ENCODE results near the gene MEX3D. TPM values are rescaled to one million over a fixed set of nuclear protein-coding genes. Genes with fewer than 3 reads are reported as not detected.
A peak's percentile ranks its signal among the peaks of the same experiment; 100 is the strongest.

MEX3D gene
- total RNA-seq, 1 donor from 2014 or later: 27.1 TPM

GRCh38 chr19:1576242-1577089, 8.3 kb upstream of the MEX3D start:
- no peak for DNase-seq (ENCODE audit: low spot score)
- intact Hi-C loops (cut with DNase I): no loop called here
- no peak for ATAC-seq

DNA sequence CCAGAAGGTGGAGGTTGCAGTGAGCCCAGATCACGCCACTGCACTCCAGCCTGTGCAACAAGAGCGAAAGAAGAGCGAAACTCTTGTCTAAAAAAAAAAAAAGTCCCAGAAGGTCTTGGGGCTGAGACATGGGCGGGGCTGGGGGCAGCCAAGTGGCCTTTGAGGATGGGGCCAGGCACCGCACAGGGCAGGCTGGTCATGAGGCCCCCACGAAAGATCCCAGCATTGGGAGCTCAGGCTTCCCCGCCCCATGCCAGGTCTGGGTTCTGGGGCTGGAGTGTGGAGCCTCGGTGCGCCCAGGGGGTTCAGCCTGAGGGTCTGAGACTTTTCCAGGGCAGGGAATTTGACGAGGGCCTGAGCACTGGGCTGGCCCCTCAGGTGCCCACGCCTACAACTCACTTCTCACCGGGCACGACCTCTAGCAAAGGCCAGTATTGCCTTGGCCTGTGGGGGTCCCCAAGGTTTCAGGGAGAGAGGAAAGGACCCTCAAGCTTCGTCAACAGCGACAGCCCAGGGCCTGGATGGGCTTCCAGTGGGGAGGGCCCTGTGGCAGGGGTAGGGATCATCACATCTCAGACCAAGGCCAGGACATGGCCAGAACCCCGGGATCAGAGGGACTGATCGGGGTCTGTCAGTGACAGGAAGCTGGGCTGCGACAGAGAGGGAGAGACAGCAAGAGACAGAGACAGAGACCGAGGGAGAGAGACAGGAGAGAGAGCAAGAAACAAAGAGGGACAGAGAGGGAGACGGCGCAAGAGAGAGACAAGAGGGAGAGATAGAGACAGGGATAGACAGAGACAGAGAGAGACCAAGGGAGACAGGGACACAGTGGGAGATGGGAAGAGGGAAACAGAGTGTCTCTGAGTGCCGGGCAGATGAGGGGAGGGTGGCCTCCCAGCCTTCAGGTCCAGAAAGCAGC, 7.5 kb upstream of the MEX3D start:
- no peak for DNase-seq (ENCODE audit: low spot score)
- intact Hi-C loops (cut with DNase I): no loop called here
- no peak for ATAC-seq

GRCh38 chr19:1574354-1575136, 6.4 kb upstream of the MEX3D start:
- DNase-seq (ENCODE audit: low spot score): no peak
- intact Hi-C loops (cut with DNase I): no loop called here
- no peak for ATAC-seq

DNA sequence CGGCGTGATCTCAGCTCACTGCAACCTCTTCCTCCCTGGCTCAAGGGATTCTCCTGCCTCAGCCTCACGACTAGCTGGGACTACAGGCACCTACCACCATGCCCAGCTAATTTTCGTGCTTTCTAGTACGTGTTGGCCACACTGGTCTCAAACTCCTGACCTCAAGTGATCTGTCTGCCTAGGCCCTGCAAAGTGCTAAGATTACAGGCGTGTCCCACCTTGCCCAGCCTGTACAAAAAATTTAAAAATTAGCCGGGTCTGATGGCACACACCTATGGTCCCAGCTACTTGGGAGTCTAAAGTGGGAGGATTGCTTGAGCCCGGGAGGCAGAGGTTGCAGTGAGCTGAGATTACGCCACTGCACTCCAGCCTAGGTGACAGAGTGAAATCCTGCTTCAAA, 4.7 kb upstream of the MEX3D start:
- no peak for ATAC-seq
- intact Hi-C loops (cut with DNase I): no loop called here
- DNase-seq (ENCODE audit: low spot score): no peak

GRCh38 chr19:1571358-1571757, 3.2 kb upstream of the MEX3D start:
- intact Hi-C loops (cut with DNase I): no loop called here
- DNase-seq (ENCODE audit: low spot score) (no peak), ATAC-seq (no peak)

GRCh38 chr19:1570836-1571235, 2.7 kb upstream of the MEX3D start:
- intact Hi-C loops (cut with DNase I): no loop called here
- DNase-seq (ENCODE audit: low spot score) (no peak), ATAC-seq (no peak)

GRCh38 chr19:1569997-1570396, 1.9 kb upstream of the MEX3D start:
- DNase-seq (ENCODE audit: low spot score): no peak
- no peak for ATAC-seq
- intact Hi-C loops (cut with DNase I): no loop called here

DNA sequence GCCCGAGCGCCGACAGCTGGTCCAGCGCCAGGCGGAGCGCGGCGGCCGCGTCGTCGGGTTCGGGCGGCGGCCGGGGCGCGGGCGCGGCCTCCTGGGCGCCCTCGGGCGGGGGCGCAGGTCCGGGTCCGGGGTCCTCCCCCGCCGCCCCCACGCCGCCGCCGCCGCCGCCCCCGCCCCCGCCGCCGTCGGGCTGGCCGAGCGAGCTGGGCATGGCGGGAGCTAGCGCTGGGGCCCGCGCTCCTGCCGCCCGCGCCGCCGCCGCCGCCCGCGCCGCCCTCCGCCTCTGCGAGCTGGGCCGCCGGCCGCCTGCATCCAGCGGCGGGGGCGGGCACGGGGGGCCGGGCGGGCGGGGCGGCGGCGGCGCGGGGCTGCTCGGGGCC, 287 bp downstream of the MEX3D start:
- intact Hi-C loops (cut with DNase I): no loop called here
- DNase-seq (ENCODE audit: low spot score) (no peak), ATAC-seq (no peak)

DNA sequence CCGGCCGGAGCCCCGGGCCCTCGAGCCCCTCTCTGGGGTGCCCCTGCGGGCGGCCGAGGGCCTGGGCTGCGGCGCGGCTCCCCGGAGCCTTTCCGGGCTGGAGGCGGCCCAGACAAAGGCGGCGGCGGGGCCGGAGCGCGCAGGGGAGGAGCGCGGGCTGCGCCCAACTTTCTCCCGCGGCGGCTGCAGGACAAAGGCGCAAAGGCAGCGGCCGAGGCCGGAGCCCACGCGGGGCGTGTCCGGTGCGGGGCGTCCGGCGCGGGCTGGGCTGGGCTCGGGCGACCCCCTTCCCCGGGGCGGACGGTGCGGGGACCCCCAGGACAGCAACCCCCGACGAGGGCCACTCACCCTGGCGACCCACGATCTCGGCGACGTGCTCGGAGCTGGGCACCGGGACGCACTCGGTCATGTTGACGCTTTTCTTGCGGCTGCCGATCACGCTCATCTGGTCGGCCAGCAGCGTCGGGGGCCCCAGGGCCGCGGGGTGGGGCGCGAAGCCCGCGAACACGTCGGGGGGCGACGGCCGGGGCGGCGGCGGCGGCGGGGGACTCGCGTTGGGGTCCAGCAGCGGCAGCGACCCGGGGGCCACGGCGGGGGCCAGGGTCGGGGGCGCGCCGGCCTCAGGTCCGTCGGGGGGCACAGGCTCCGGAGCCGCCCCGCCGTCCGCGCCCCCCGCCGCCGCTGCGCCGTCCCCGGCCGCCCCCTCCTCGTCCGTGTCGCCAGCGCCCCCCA, 843 bp downstream of the MEX3D start:
- intact Hi-C loops (cut with DNase I): no loop called here
- DNase-seq (ENCODE audit: low spot score) (no peak), ATAC-seq (no peak)

GRCh38 chr19:1566392-1567115, 1.6 kb downstream of the MEX3D start:
- peak; percentile 85 for DNase-seq (ENCODE audit: low spot score)

DNA sequence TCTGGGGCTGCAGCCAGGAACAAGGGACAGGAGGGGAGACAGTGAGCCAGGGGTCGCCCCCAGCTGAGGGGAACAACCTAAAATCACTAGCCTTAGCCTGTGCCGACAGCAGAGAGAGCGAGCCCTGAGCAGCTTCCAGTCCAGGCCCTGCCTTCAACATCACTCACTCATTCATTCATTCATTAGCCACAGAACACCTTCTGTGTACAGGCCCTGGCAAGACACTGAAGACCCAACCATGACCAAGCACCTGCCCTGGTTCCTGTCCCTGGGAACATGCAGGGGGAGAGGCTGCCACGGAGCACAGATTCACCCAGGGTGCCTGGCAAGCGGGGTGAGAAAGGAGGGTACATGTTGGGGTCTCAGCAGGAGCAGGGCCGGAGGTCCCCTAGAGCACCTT, 4.9 kb downstream of the MEX3D start:
- intact Hi-C loops (cut with DNase I): no loop called here
- ATAC-seq (no peak), DNase-seq (ENCODE audit: low spot score) (no peak)

More at GRCh38 chr19:1566392-1567115, 1.6 kb downstream of the MEX3D start:
- peak; percentile 92 for ATAC-seq
- intact Hi-C loops (cut with DNase I): no loop called here

GRCh38 chr19:1561236-1561842, 6.8 kb downstream of the MEX3D start:
- intact Hi-C loops (cut with DNase I): no loop called here
- peak; percentile 58 for DNase-seq (ENCODE audit: low spot score)
- ATAC-seq: no peak

DNA sequence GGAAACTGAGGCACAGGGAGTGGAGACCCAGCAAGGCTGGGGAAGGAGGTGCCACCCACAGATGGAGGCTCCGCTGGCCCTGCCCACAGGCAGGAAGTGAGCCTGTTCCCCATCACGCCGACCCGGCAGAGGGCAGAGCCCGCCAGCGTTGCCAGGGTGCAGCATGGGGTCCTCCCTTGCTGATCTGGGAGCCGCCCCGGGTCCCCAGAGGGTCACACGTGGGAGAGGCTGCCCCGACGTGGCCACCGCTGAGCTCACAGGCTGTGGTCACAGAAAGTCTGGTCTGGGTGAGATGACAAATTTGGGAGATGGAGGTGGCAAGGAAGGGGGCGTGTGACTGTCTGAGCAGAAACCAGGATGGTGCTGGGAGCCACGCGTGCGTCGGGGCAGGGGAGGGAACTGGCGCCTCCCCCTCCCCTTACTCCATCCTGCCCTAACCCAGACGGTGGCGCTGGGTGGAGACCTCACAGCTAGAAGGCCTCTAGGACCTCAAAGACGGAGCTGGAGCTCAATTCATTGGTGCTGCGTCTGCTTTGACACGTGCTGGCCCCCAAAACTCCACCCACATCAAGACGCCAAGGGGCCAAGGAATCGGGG, 7.7 kb downstream of the MEX3D start:
- intact Hi-C loops (cut with DNase I): no loop called here
- ATAC-seq (no peak), DNase-seq (ENCODE audit: low spot score) (no peak)

GRCh38 chr19:1558552-1558951, 9.6 kb downstream of the MEX3D start:
- DNase-seq (ENCODE audit: low spot score): no peak
- intact Hi-C loops (cut with DNase I): no loop called here
- ATAC-seq: no peak

DNA sequence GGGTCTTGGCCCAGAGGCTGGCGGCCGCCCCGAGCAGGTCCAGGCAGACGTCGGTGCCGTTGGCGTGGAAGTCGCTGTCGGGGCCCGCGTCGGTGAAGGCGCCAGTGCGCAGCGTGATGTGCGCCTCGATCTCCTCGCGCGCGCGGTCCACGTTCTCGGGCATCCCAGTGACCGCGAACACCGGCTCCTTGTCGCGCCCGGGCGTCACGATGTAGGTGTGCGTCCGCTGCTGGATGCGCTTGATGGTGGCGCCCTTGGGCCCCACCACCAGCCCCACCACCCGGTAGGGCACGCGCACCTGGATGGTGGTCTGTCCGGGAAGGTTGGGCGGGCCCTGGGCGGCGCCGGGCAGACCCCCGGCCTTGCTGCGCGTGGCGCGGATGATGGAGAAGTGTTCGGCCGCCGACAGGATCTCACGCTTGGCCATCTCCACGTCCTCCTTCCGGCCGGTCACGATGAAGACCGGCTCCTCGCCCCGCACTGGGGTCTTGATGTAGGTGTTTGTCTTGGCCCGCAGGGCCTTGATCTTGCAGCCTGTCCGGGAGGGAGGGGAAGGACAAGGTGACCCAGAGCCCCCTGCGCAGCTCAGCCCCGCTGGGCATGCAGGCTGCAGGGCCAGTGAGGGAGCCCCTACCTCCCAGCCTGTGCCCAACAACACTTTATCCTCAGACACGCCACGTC, 11.6 kb downstream of the MEX3D start:
- ATAC-seq (no peak), DNase-seq (ENCODE audit: low spot score) (no peak)
- intact Hi-C loops (cut with DNase I): no loop called here

- ATAC-seq (no peak), DNase-seq (ENCODE audit: low spot score) (no peak)
- intact Hi-C loops (cut with DNase I): no loop called here
Observed at GRCh38 chr19:1555487-1556389, 12.4 kb downstream of the MEX3D start.
